OCI-LY7 (cell line): ENCODE data around the gene KLRC1.

ENCODE experiments used
- CTCF ChIP-seq: fragments of 200-600 bp; sonication (generic); conservative IDR thresholded peaks from 2 replicates; pipeline ENCODE4 v1.5.1; 2014; ENCODE audit warnings: mild to moderate bottlenecking, antibody characterized with exemption, low read length, moderate library complexity, mixed read lengths
- EZH2phosphoT487 ChIP-seq: fragments of 200-600 bp; sonication (generic); IDR thresholded peaks from 2 replicates; pipeline ENCODE4 v1.6.1; 2018; ENCODE audit warnings: low read depth, borderline replicate concordance, mild to moderate bottlenecking, mixed run types, antibody characterized with exemption, low read length, moderate library complexity, mixed read lengths

DNA sequence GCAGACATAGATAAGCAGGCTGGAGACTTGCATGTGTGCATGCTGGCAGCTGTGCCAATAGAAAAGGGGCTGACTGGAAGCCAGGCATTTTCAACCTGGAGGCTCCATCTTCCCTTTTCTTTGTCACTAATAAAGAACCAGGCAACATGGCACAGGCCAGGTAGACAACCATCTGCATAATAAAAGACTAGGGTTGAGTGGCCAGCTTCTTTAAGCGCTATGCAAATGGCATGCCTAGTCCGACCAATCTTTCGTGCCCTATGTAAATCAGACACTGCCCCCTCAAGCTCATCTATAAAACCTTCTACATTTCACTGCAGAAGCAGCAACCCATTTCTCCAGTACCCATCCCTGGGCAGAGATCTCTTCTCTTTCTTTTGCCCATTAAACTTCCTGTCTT lies 4.6 kb upstream of the KLRC1 start:
- TF ChIP-seq CTCF = no peak
- TF ChIP-seq EZH2phosphoT487 = no peak
